GM12878 (cell line): ENCODE data around the gene NEGR1. TPM values are rescaled to one million over a fixed set of nuclear protein-coding genes. Genes with fewer than 3 reads are reported as not detected.

Source experiments
- ATAC-seq: fragments of 200-7000 bp; cut with Tn5 transposase; 3 replicates; pipeline ENCODE4 v1.9.1; 2020; ENCODE audit warnings: mild to moderate bottlenecking, moderate library complexity
- BruUV-seq: library from RNA; stranded (reverse); fragments of 400-500 nt; replicated peaks from 2 replicates; lab custom pipeline; 2021; lab: Mats Ljungman, UMichigan
- CTCF ChIA-PET: fragments of 300-600 bp; sonication (Branson Sonifier 250); formaldehyde crosslinking; extraction: SDS; loops from one replicate; lab custom pipeline; 2021; ENCODE audit warnings: inconsistent platforms; lab: Yijun Ruan, JAX
- POLR2A ChIA-PET: fragments of 350-600 bp; formaldehyde crosslinking; extraction: SDS; loops from one replicate; lab custom pipeline; 2021; ENCODE audit warnings: inconsistent platforms; lab: Charles Lee
- RAD21 ChIA-PET: fragments of 300-600 bp; sonication (Branson Sonifier 250); formaldehyde crosslinking; loops from one replicate; lab custom pipeline; 2023; ENCODE audit warnings: antibody characterized with exemption; ENCODE audit not compliant: unreplicated experiment; lab: Charles Lee
- SMC1A ChIA-PET: fragments of 300-600 bp; sonication (Branson Sonifier 250); formaldehyde crosslinking; loops from one replicate; lab custom pipeline; 2023; ENCODE audit not compliant: unreplicated experiment, uncharacterized antibody; lab: Charles Lee
- DNase-seq: peaks from one replicate; pipeline ENCODE4 v3.0.0-alpha.2; 2011; ENCODE audit warnings: low read depth, low spot score
- FAIRE-seq: peaks from 3 replicates; lab custom pipeline; 2011; peaks lifted over from hg19 to GRCh38; lab: Jason Lieb, UNC
- H2AFZ ChIP-seq: 2 replicates; pipeline ENCODE4 v1.6.0; 2011; ENCODE audit warnings: low read depth, low read length, control low read depth; ENCODE audit not compliant: control insufficient read depth
- H3K27ac ChIP-seq: 2 replicates; pipeline ENCODE4 v1.5.1; 2011; ENCODE audit warnings: control low read depth; ENCODE audit not compliant: control insufficient read depth, insufficient read depth
- H3K27me3 ChIP-seq, 2 experiments: replicated peaks in 1 of 2; 2 replicates each; pipeline versions ENCODE4 v1.6.0 to v1.6.1; 2011; ENCODE audit warnings: low read length in 1 of 2; ENCODE audit not compliant: control insufficient read depth in 2 of 2, insufficient read depth in 2 of 2
- H3K36me3 ChIP-seq, 2 experiments: 2 replicates each; pipeline ENCODE4 v1.5.1; 2011; ENCODE audit warnings: low read length in 1 of 2; ENCODE audit not compliant: control insufficient read depth in 2 of 2, insufficient read depth in 2 of 2
- H3K4me1 ChIP-seq: 2 replicates; pipeline ENCODE4 v1.6.1; 2011; ENCODE audit warnings: mild to moderate bottlenecking, low read length, moderate library complexity, mixed read lengths; ENCODE audit not compliant: control insufficient read depth, insufficient read depth
- H3K4me2 ChIP-seq: 2 replicates; pipeline ENCODE4 v1.6.0; 2011; ENCODE audit warnings: control low read depth; ENCODE audit not compliant: control insufficient read depth, insufficient read depth
- H3K4me3 ChIP-seq: fragments of 200-600 bp; sonication (generic); 2 replicates; pipeline ENCODE4 v1.5.1; 2016
- H3K79me2 ChIP-seq: 2 replicates; pipeline ENCODE4 v1.6.0; 2011; ENCODE audit warnings: low read length; ENCODE audit not compliant: control insufficient read depth, insufficient read depth
- H3K9ac ChIP-seq: 2 replicates; pipeline ENCODE4 v1.8.0; 2011; ENCODE audit warnings: low read length, control low read depth, mixed read lengths; ENCODE audit not compliant: control insufficient read depth, insufficient read depth
- H3K9me3 ChIP-seq: replicated peaks from 3 replicates; pipeline ENCODE4 v1.5.1; 2011; ENCODE audit warnings: mild to moderate bottlenecking, low read length; ENCODE audit not compliant: control insufficient read depth, insufficient read depth
- H4K20me1 ChIP-seq: 2 replicates; pipeline ENCODE4 v1.6.0; 2011; ENCODE audit not compliant: control insufficient read depth, insufficient read depth
- CREB1 ChIP-seq: IDR thresholded peaks from 2 replicates; pipeline ENCODE4 v1.6.1; 2012; ENCODE audit warnings: low read depth, mild to moderate bottlenecking, inconsistent platforms
- HCFC1 ChIP-seq: fragments of 150-350 bp; IDR thresholded peaks from 2 replicates; pipeline ENCODE4 v1.6.1; 2014; ENCODE audit warnings: low read length
- ZBTB40 ChIP-seq: fragments of 450-650 bp; IDR thresholded peaks from 2 replicates; pipeline ENCODE4 v1.6.1; 2016; ENCODE audit warnings: mild to moderate bottlenecking, moderate library complexity, borderline replicate concordance
- WGBS: methylation state at CpG from one replicate; pipeline ENCODE4 v1.1.6; 2016; ENCODE audit warnings: low lambda C conversion rate; ENCODE audit not compliant: insufficient replicate concordance, insufficient coverage; ENCODE audit errors: missing lambda C conversion rate; 5-methylcytosine and 5-hydroxymethylcytosine counted together
- in situ Hi-C: fragments of 300-500 bp; cut with MboI; formaldehyde crosslinking; loops from 9 replicates; pipeline ENCODE4 v1.14.3; 2018; ENCODE audit warnings: mixed read lengths
- intact Hi-C: fragments of 100-400 bp; cut with micrococcal nuclease; formaldehyde crosslinking; loops from one replicate; pipeline ENCODE4 v1.14.2; 2022; ENCODE audit not compliant: unreplicated experiment
- polyA plus RNA-seq, 11 experiments: library from polyadenylated mRNA; depleted of rRNA in 4 of 11; unstranded in 6 of 11; stranded (reverse) in 5 of 11; fragments of >200 nt; fragmentation: Nextera tagmentation in 4 of 11; fragmentation: Illumina TruSeq in 1 of 11; extraction: Ambion mirVana in 4 of 11; extraction: Trizol in 1 of 11; gene quantifications; 1 replicate in 1 of 11; 2 replicates in 10 of 11; pipeline versions ENCODE4 v1.2.1 to v1.2.3, GENCODE V29; 2011 to 2016; ENCODE audit warnings: inconsistent platforms in 2 of 11, missing spikeins in 2 of 11, low read depth in 1 of 11
- total RNA-seq, 4 experiments: library from RNA; depleted of rRNA in 3 of 4; stranded (reverse); fragments of >200 nt in 3 of 4; fragmentation: Illumina TruSeq in 1 of 4; extraction: Trizol in 1 of 4; gene quantifications; 2 replicates each; pipeline versions ENCODE4 v1.2.1 to v1.2.3, GENCODE V29; 2013 to 2021

NEGR1 gene
- total and polyA plus RNA-seq, 10 of the 15 experiments (the other 5 are each of a cell fraction or from before 2014, with no cell fraction given), result under 0.01 to 0.03 (median 0.01) TPM; not detected in 7

GRCh38 chr1:71510725-71511124 is 771.6 kb downstream of the NEGR1 start:
- no TSS peak for BruUV-seq
- no peaks in the 10 kb centered on the region for H3K9me3 ChIP-seq
- 47% methylated on average over 1 of the region's 1 CpG for WGBS

More at GRCh38 chr1:71510725-71511124, 771.6 kb downstream of the NEGR1 start:
- no peaks in the 10 kb centered on the region for H3K27me3 ChIP-seq
- intact Hi-C loops (no loop called here), in situ Hi-C loops (no loop called here)
- no peak overlapping the region for H2AFZ ChIP-seq
- RAD21 ChIA-PET, result no interaction called here
- H3K4me1 ChIP-seq, result no peaks in the 10 kb centered on the region
- SMC1A ChIA-PET, result no interaction called here
- no peak overlapping the region for H3K4me3 ChIP-seq
- no peak overlapping the region for H3K4me2 ChIP-seq
- no peaks in the 10 kb centered on the region for H3K36me3 ChIP-seq
- POLR2A ChIA-PET, result no interaction called here
- CTCF ChIA-PET, result no interaction called here
- H3K27ac ChIP-seq, result no peak overlapping the region
- TF ChIP-seq CREB1, result no peak
- no peak for TF ChIP-seq HCFC1
- no peak for TF ChIP-seq ZBTB40
- no peak for DNase-seq
- H3K79me2 ChIP-seq, result no peaks in the 10 kb centered on the region
- no peak for FAIRE-seq
- no peaks in the 10 kb centered on the region for H4K20me1 ChIP-seq
- no peak for ATAC-seq
- H3K9ac ChIP-seq, result no peak overlapping the region
